Esophagus muscularis mucosa (tissue), 4 donors: ENCODE results near the gene ANTXRL.

Experiments
- CTCF ChIP-seq, 3 experiments: fragments of 200-600 bp in 2 of 3; fragments of 450-650 bp in 1 of 3; sonication (generic) in 2 of 3; IDR thresholded peaks; one replicate each; pipeline ENCODE4 v1.5.1; 2017 to 2019; ENCODE audit warnings: antibody characterized with exemption in 3 of 3, mild to moderate bottlenecking in 2 of 3, moderate library complexity in 1 of 3
- EP300 ChIP-seq: sonication (generic); formaldehyde crosslinking; IDR thresholded peaks from one replicate; pipeline ENCODE4 v1.6.1; 2017; ENCODE audit warnings: antibody characterized with exemption
- POLR2A ChIP-seq: fragments of 450-650 bp; IDR thresholded peaks from one replicate; pipeline ENCODE4 v1.6.1; 2017; ENCODE audit warnings: antibody characterized with exemption, moderate library complexity, mild to moderate bottlenecking, low read depth
- POLR2AphosphoS5 ChIP-seq, 2 donors: sonication (generic); formaldehyde crosslinking; IDR thresholded peaks; one replicate each; pipeline ENCODE4 v1.6.1; 2017; ENCODE audit warnings: antibody characterized with exemption in 2 of 2

DNA sequence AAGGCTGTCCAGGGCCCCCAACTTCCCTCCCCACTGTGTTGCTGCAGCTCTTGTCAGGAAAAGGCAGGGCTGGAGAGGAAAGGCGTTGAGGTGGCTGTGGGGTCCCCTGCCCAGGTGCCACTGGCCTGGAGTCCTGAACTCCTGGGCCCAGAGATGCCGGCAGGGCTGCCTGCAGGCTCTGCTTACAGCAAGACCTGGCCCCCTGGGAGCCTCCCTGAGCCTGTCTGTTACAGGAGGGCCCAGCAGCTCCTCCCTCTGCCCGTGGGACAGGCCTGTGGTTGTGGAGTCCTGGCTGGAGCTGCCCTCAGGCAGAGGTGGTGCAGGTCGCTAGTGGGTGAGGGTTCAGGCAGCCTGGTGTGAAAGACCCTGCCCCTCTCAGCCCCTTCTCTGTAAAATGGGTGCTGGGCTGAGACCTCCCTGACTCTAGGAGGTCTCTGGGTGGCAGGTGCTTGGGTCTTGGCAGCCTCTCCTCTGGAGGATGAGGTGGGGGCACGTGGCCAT lies 9.9 kb downstream of the ANTXRL start:
- TF ChIP-seq CTCF (IDR thresholded peaks at IDR 0.05): no peak
- no peak for TF ChIP-seq POLR2A
- no peak for TF ChIP-seq POLR2AphosphoS5 (IDR thresholded peaks at IDR 0.05)
- TF ChIP-seq EP300: no peak
